ENCODE data around the gene TSC22D1.

Gene TSC22D1

DNA sequence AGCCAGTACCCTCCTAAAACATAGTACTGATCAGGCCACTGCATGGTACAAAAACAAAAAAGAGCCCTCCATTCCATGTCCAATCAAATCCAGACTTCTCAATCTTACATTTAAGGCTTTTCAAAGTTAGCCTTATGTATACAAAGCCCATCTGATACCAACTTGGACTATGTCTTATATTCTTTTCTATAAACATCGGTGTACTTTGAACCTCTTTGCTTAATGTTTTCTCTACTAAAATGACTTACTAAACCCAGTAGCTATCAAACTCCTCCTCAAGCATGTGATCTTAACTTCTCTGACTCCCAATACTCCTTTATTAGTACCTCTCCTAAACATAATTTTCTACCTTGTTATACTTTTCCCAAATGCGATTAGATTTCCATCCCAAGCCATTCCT is 14.8 kb downstream of the TSC22D1 start:
- no peak overlapping the region for H3K4me3 ChIP-seq
- no peak overlapping the region for H3K27ac ChIP-seq
- DNase-seq (ENCODE audit: low read depth, low spot score), result no peak
- TF ChIP-seq FOXP2 (optimal IDR thresholded peaks at IDR 0.05; ENCODE audit: control extremely low read depth, extremely low read length, insufficient read depth) (no peak), EZH2 (IDR thresholded peaks at IDR 0.05) (no peak), POLR2AphosphoS5 (IDR thresholded peaks at IDR 0.05; ENCODE audit: borderline replicate concordance, low read depth, low read length) (no peak)
- H3K36me3 ChIP-seq (ENCODE audit: insufficient read depth, low read length), result no peaks in the 10 kb centered on the region
- H3K9me3 ChIP-seq (ENCODE audit: low read depth, low read length), result no peaks in the 10 kb centered on the region
- H3K9ac ChIP-seq (ENCODE audit: insufficient read length), result no peak overlapping the region

DNA sequence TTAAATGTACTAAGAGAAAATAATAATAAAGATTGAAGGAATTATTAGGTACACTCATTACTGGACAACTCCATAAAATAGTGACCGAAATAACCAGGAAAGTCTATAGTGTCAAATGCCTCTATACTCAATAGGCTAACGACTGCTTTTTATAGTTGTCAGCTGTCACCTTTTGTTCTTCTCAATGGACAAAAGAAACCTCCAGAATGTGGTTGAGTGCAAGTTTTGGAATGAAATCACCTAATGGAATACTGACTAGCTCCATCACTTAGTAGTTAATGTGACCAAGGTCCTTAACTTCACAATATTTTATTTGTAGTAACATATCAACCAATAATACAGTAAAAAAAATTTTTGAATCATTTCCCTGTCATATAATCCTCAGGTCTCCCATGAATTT is 18.1 kb downstream of the TSC22D1 start:
- no peak overlapping the region for H3K4me3 ChIP-seq
- no peaks in the 10 kb centered on the region for H3K36me3 ChIP-seq (ENCODE audit: insufficient read depth, low read length)
- H3K9me3 ChIP-seq (ENCODE audit: low read depth, low read length), result no peaks in the 10 kb centered on the region
- H3K27ac ChIP-seq, result no peak overlapping the region
- H3K9ac ChIP-seq (ENCODE audit: insufficient read length), result no peak overlapping the region
- no peak for DNase-seq (ENCODE audit: low read depth, low spot score)
- TF ChIP-seq FOXP2 (optimal IDR thresholded peaks at IDR 0.05; ENCODE audit: control extremely low read depth, extremely low read length, insufficient read depth), result no peak
- no peak for TF ChIP-seq POLR2AphosphoS5 (IDR thresholded peaks at IDR 0.05; ENCODE audit: borderline replicate concordance, low read depth, low read length)
- TF ChIP-seq EZH2 (IDR thresholded peaks at IDR 0.05), result no peak

DNA sequence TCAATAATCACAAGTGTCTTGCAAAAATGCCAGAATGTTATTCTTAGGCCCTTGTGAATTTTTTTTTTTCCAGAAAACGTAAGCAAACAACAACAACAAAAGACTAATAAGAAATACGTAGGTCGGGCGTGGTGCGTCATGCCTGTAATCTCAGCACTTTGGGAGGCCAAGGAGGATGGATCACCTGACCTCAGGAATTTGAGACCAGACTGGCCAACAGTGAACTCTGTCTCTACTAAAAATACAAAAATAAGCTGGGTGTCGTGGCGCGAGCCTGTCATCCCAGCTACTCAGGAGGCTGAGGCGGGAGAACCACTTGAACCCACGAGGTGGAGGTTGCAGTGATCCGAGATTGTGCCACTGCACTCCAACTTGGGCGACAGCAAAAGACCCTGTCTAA is 20.9 kb downstream of the TSC22D1 start:
- H3K9me3 ChIP-seq (ENCODE audit: low read depth, low read length), result no peaks in the 10 kb centered on the region
- H3K4me3 ChIP-seq, result no peak overlapping the region
- no peak for DNase-seq (ENCODE audit: low read depth, low spot score)
- TF ChIP-seq EZH2 (IDR thresholded peaks at IDR 0.05) (no peak), POLR2AphosphoS5 (IDR thresholded peaks at IDR 0.05; ENCODE audit: borderline replicate concordance, low read depth, low read length) (no peak), FOXP2 (optimal IDR thresholded peaks at IDR 0.05; ENCODE audit: control extremely low read depth, extremely low read length, insufficient read depth) (no peak)
- H3K27ac ChIP-seq, result no peak overlapping the region
- no peak overlapping the region for H3K9ac ChIP-seq (ENCODE audit: insufficient read length)
- no peaks in the 10 kb centered on the region for H3K36me3 ChIP-seq (ENCODE audit: insufficient read depth, low read length)

DNA sequence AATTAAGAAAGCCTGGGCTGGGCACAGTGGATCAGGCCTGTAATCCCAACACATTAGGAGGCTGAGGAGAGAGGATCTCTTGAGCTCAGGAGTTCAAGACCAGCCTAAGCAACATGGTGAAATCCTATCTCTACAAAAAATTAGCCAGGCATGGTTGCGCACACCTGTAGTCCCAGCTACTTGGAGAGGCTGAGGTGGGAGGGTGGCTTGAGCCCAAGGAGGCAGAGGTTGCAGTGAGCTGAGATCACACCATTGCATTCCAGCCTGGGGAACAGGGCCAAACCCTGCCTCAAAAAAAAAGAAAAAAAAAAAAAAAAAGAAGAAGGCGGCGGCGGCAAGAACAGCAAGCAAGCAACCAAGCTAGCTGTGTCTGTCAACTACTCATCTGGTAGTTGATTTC is 26.7 kb downstream of the TSC22D1 start:
- no peak for TF ChIP-seq POLR2AphosphoS5 (IDR thresholded peaks at IDR 0.05; ENCODE audit: borderline replicate concordance, low read depth, low read length)
- no peak for TF ChIP-seq EZH2 (IDR thresholded peaks at IDR 0.05)
- TF ChIP-seq FOXP2 (optimal IDR thresholded peaks at IDR 0.05; ENCODE audit: control extremely low read depth, extremely low read length, insufficient read depth), result no peak
- no peak for DNase-seq (ENCODE audit: low read depth, low spot score)
- Histone ChIP-seq H3K9me3 (ENCODE audit: low read depth, low read length) (no peaks in the 10 kb centered on the region), H3K36me3 (ENCODE audit: insufficient read depth, low read length) (no peaks in the 10 kb centered on the region), H3K4me3 (no peak overlapping the region), H3K9ac (ENCODE audit: insufficient read length) (no peak overlapping the region), H3K27ac (no peak overlapping the region)

DNA sequence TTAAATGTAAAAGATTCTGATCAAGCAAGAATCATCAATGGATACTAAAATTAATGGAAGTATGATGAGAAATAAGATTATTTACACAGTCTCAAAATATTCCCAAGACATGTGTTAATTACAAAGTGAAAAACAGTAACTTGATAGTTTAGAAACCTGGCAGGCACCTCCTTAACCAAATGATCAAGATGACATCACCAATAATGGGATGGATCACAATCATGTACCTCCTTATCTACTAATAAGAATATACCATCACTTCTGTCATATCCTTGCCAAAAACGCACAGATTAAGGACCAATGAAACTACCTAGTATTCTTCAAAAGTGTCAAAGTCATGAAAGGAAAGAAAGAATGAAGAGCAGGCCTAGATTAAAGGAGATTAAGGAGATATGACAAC is 30.0 kb downstream of the TSC22D1 start:
- no peak overlapping the region for H3K9ac ChIP-seq (ENCODE audit: insufficient read length)
- H3K4me3 ChIP-seq, result no peak overlapping the region
- no peak overlapping the region for H3K27ac ChIP-seq
- TF ChIP-seq FOXP2 (optimal IDR thresholded peaks at IDR 0.05; ENCODE audit: control extremely low read depth, extremely low read length, insufficient read depth) (no peak), EZH2 (IDR thresholded peaks at IDR 0.05) (no peak)
- H3K9me3 ChIP-seq (ENCODE audit: low read depth, low read length), result no peaks in the 10 kb centered on the region; the same call in 1 of the 2 replicates
- H3K36me3 ChIP-seq (ENCODE audit: insufficient read depth, low read length), result no peaks in the 10 kb centered on the region
- DNase-seq (ENCODE audit: low read depth, low spot score), result no peak

DNA sequence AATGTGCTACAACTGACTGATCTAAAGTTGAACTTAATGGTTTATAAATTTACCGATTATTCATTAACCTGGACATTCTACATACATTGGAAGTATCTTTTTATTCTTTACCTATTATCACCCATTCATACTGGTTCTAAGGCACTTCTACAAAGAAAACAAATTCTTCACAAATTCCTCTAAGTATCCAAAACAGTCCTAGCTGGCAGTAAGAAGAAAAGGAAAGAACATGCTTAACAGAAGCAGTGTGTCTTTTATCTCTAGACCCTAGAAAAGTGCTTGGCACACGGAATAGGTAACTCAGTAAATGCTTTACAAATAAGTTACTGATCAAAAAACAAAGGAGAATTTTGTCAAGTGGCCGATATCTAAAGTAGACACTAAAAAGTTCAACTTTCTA is 32.8 kb downstream of the TSC22D1 start:
- H3K4me3 ChIP-seq, result no peak overlapping the region
- DNase-seq (ENCODE audit: low read depth, low spot score), result no peak
- no peak overlapping the region for H3K27ac ChIP-seq
- H3K9me3 ChIP-seq (ENCODE audit: low read depth, low read length), result no peaks in the 10 kb centered on the region; the same call in 1 of the 2 replicates
- no peak overlapping the region for H3K9ac ChIP-seq (ENCODE audit: insufficient read length)
- no peak for TF ChIP-seq FOXP2 (optimal IDR thresholded peaks at IDR 0.05; ENCODE audit: control extremely low read depth, extremely low read length, insufficient read depth)
- no peak for TF ChIP-seq EZH2 (IDR thresholded peaks at IDR 0.05)
- TF ChIP-seq POLR2AphosphoS5 (IDR thresholded peaks at IDR 0.05; ENCODE audit: borderline replicate concordance, low read depth, low read length), result no peak
- no peaks in the 10 kb centered on the region for H3K36me3 ChIP-seq (ENCODE audit: insufficient read depth, low read length)

DNA sequence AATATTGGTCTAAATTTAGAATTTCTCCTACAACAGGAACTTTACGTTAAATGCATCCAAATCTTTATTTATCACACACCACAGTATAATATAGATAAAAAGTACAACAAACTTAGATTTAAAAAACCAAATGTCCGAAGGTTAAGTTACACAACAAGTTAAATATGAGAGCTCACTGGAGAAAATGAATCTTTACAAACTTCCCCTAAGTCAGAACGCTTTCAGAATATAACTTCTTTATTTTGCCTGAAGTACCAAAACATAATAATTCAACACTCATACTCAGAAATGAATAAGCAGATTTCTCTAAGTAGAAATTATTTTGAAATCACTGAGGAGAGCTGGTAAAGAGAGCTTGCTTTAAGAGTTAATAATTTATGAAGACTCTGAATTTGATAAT is 33.8 kb downstream of the TSC22D1 start:
- Histone ChIP-seq H3K4me3 (no peak overlapping the region), H3K36me3 (ENCODE audit: insufficient read depth, low read length) (no peaks in the 10 kb centered on the region), H3K27ac (no peak overlapping the region), H3K9me3 (ENCODE audit: low read depth, low read length) (no peaks in the 10 kb centered on the region; the same call in 1 of the 2 replicates), H3K9ac (ENCODE audit: insufficient read length) (no peak overlapping the region)
- TF ChIP-seq FOXP2 (optimal IDR thresholded peaks at IDR 0.05; ENCODE audit: control extremely low read depth, extremely low read length, insufficient read depth), result no peak
- no peak for TF ChIP-seq POLR2AphosphoS5 (IDR thresholded peaks at IDR 0.05; ENCODE audit: borderline replicate concordance, low read depth, low read length)
- TF ChIP-seq EZH2 (IDR thresholded peaks at IDR 0.05), result no peak
- DNase-seq (ENCODE audit: low read depth, low spot score), result no peak

DNA sequence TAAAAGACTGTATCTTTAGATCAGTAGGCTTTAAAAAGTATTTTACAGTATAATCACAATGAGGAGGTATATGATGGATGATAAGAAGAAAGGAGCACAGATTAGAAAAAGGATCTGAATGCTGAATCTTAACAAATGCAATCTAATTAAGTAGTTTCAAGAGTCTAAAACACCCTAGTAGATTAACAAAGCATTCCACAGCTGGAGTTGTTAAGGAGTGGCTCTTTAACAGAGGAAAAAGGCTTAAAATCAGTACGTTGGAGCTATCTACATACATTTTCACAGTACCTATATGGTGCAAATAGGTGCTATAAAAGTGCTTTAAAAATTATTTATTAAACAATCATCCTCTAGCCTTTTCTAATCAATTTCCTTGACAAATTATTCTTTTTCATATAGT is 34.5 kb downstream of the TSC22D1 start:
- Histone ChIP-seq H3K27ac (no peak overlapping the region), H3K4me3 (no peak overlapping the region), H3K36me3 (ENCODE audit: insufficient read depth, low read length) (no peaks in the 10 kb centered on the region), H3K9ac (ENCODE audit: insufficient read length) (no peak overlapping the region), H3K9me3 (ENCODE audit: low read depth, low read length) (no peaks in the 10 kb centered on the region; the same call in 1 of the 2 replicates)
- no peak for DNase-seq (ENCODE audit: low read depth, low spot score)
- no peak for TF ChIP-seq POLR2AphosphoS5 (IDR thresholded peaks at IDR 0.05; ENCODE audit: borderline replicate concordance, low read depth, low read length)
- no peak for TF ChIP-seq EZH2 (IDR thresholded peaks at IDR 0.05)
- no peak for TF ChIP-seq FOXP2 (optimal IDR thresholded peaks at IDR 0.05; ENCODE audit: control extremely low read depth, extremely low read length, insufficient read depth)

DNA sequence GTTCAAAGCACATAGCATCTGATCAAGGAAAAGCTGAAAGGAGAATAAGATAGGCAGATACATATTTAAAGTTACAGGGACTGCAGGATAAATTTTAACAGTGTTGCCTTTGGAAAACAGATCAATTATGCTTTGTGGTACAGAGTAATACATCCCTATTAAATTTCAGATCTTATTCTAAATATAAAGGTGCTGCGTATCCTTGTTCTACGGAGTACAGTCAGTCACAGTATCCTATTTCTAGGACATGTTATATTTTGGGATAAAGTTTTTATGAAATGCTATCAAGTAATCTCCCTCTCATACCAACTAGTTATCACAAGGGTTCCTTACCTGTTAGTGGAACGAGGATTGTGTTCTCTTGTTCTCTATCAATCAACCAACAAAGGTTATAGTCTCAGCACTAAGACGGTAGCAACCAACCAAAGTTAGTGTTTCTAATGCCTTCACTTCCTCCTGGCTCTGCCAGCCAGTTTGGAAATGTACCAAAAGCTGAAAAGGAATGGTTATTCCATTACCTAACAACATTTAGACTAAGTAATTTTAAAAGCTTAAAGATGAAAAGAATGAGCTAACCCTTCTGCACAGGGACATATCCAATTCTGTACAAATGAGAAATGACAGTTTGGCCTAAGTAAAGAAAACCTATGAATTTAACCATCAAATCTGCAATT is 35.2 kb downstream of the TSC22D1 start:
- Histone ChIP-seq H3K36me3 (ENCODE audit: insufficient read depth, low read length) (no peaks in the 10 kb centered on the region), H3K9ac (ENCODE audit: insufficient read length) (no peak overlapping the region), H3K4me3 (no peak overlapping the region), H3K27ac (no peak overlapping the region), H3K9me3 (ENCODE audit: low read depth, low read length) (no peaks in the 10 kb centered on the region; the same call in 1 of the 2 replicates)
- TF ChIP-seq FOXP2 (optimal IDR thresholded peaks at IDR 0.05; ENCODE audit: control extremely low read depth, extremely low read length, insufficient read depth), result no peak
- TF ChIP-seq EZH2 (IDR thresholded peaks at IDR 0.05), result no peak
- TF ChIP-seq POLR2AphosphoS5 (IDR thresholded peaks at IDR 0.05; ENCODE audit: borderline replicate concordance, low read depth, low read length), result no peak
- DNase-seq (ENCODE audit: low read depth, low spot score), result no peak
